Vagina (tissue), 2 donors: Measurements from ENCODE around the gene TGFA.

ENCODE experiments used
- POLR2A ChIP-seq, 2 donors: fragments of 450-650 bp; IDR thresholded peaks; one replicate each; pipeline ENCODE4 v1.6.1; 2017; ENCODE audit warnings: antibody characterized with exemption in 2 of 2, mild to moderate bottlenecking in 2 of 2, moderate library complexity in 2 of 2
- POLR2AphosphoS5 ChIP-seq, 2 donors: sonication (generic); formaldehyde crosslinking; IDR thresholded peaks; one replicate each; pipeline ENCODE4 v1.9.0; 2017; ENCODE audit warnings: antibody characterized with exemption in 2 of 2, mild to moderate bottlenecking in 2 of 2, low read depth in 1 of 2; ENCODE audit not compliant: insufficient read depth in 1 of 2
- TF ChIP-seq, protein P1 (sequence below), 3 experiments: fragments of 450-650 bp in 2 of 3; fragments of 200-600 bp in 1 of 3; sonication (generic) in 1 of 3; IDR thresholded peaks; one replicate each; pipeline ENCODE4 v1.5.1; 2017 to 2019; ENCODE audit warnings: antibody characterized with exemption in 3 of 3, mild to moderate bottlenecking in 2 of 3, moderate library complexity in 2 of 3

DNA sequence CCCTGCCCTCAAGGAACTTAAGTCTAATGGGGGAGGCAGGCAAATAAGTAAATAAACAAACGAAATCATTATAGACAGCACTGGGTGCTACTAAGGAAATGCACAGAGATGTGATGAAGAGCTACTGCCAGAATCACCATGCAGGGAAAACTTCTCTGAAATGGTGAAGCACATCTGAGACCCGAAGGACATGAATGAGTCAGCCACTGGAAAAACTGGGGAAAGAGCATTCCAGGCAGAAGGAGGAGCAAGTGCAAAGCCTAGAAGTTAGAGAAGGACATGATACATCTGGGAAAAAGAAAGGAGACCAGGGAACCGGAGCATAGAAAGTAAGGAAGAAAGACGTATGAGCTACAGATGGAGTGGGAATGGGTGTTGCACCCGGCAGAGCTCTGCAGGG, 56.8 kb downstream of the TGFA start:
- TF ChIP-seq, protein P1, sequence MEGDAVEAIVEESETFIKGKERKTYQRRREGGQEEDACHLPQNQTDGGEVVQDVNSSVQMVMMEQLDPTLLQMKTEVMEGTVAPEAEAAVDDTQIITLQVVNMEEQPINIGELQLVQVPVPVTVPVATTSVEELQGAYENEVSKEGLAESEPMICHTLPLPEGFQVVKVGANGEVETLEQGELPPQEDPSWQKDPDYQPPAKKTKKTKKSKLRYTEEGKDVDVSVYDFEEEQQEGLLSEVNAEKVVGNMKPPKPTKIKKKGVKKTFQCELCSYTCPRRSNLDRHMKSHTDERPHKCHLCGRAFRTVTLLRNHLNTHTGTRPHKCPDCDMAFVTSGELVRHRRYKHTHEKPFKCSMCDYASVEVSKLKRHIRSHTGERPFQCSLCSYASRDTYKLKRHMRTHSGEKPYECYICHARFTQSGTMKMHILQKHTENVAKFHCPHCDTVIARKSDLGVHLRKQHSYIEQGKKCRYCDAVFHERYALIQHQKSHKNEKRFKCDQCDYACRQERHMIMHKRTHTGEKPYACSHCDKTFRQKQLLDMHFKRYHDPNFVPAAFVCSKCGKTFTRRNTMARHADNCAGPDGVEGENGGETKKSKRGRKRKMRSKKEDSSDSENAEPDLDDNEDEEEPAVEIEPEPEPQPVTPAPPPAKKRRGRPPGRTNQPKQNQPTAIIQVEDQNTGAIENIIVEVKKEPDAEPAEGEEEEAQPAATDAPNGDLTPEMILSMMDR (IDR thresholded peaks at IDR 0.05): no peak
- TF ChIP-seq POLR2AphosphoS5 (IDR thresholded peaks at IDR 0.05; ENCODE audit: insufficient read depth in 1 of 2, low read depth in 1 of 2): no peak
- TF ChIP-seq POLR2A (IDR thresholded peaks at IDR 0.05): no peak
